Nephron progenitor cell (in vitro differentiated cells): ENCODE data around the gene MEOX2.

Source experiments
- DNase-seq: peaks from one replicate; pipeline ENCODE4 v3.0.0; 2021
- H3K27ac Mint-ChIP-seq: 2 replicates; pipeline ENCODE4 v1.8.0; 2021; ENCODE audit warnings: mild to moderate bottlenecking, moderate library complexity, mixed read lengths
- H3K27me3 Mint-ChIP-seq: 2 replicates; pipeline ENCODE4 v1.8.0; 2021; ENCODE audit warnings: mild to moderate bottlenecking, low read depth, mixed read lengths; ENCODE audit not compliant: poor library complexity
- H3K36me3 Mint-ChIP-seq: 2 replicates; pipeline ENCODE4 v1.8.0; 2021; ENCODE audit warnings: low read depth, mixed read lengths
- H3K4me1 Mint-ChIP-seq: 2 replicates; pipeline ENCODE4 v1.8.0; 2021; ENCODE audit warnings: mixed read lengths
- H3K4me3 Mint-ChIP-seq: 2 replicates; pipeline ENCODE4 v1.8.0; 2021; ENCODE audit warnings: mild to moderate bottlenecking, moderate library complexity, mixed read lengths
- H3K9me3 Mint-ChIP-seq: 2 replicates; pipeline ENCODE4 v1.8.0; 2021; ENCODE audit warnings: mild to moderate bottlenecking, moderate library complexity, mixed read lengths
- CTCF ChIP-seq: fragments of 200-600 bp; sonication (generic); IDR thresholded peaks from 2 replicates; pipeline ENCODE4 v1.5.0; 2021; ENCODE audit warnings: antibody characterized with exemption

Gene MEOX2

DNA sequence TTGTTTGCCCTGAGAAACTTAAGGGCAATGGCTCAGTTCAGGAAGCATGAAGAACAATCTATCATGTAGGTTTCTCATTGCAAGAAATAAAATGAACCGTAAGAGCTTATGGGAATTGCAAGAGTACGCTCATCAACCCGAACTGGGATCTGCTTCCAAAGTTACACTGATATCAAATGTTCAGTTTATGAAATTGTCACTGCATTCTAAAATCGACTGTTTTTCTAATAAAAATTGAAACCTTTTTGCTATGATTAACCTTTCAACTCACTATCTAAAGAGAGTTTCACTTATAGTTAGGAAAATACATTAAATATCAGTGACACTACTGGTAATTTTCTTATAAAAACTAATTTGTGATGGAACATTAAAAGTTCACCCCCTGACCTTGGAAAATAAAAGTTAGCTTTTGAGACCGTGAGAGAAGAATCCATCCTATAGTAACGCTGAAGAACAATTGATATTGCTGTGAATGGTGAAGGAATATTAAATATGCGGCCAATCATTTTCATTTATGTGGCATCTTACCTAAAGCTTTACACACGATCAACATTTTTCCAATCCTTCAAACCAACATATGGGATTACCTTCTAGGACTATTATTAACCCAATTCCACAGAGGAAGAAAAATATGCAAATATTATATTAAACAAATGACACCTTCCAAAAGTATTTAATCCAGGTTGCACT, 2.2 kb downstream of the MEOX2 start:
- no peak for DNase-seq
- Mint-ChIP-seq H3K9me3 (no peaks in the 10 kb centered on the region), H3K27me3 (peaks cover 74% of the 10 kb centered on the region), H3K4me3 (peak overlapping the region; percentile 85), H3K36me3 (no peaks in the 10 kb centered on the region), H3K27ac (no peak overlapping the region), H3K4me1 (peaks cover 47% of the 10 kb centered on the region)
- TF ChIP-seq CTCF: no peak

- Mint-ChIP-seq H3K4me3 (no peak overlapping the region), H3K36me3 (no peaks in the 10 kb centered on the region), H3K27me3 (peaks cover 60% of the 10 kb centered on the region), H3K27ac (no peak overlapping the region), H3K9me3 (no peaks in the 10 kb centered on the region), H3K4me1 (peaks cover 35% of the 10 kb centered on the region)
- TF ChIP-seq CTCF: no peak
- DNase-seq: no peak
Observed at GRCh38 chr7:15682751-15683245, 3.7 kb downstream of the MEOX2 start.

DNA sequence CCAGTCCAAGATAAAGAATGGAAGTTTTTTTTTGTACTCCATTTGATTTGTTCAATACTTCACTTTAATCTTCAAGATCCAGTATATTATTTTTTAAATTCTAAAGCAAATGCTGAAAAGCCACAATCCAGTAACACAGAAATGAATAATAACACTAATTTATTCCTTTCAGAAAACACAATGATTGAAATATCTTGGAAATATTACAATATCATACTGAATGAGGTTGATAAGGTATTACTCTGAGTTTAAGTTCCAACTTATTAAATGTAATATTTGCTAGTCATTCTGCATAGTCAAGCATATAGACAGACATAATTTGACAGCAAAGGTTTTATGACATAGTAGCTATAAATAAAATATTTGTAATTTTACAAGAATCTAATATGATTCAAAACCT, 4.4 kb downstream of the MEOX2 start:
- TF ChIP-seq CTCF: no peak
- no peak overlapping the region for H3K4me3 Mint-ChIP-seq
- H3K4me1 Mint-ChIP-seq: peaks cover 28% of the 10 kb centered on the region
- H3K27me3 Mint-ChIP-seq: peaks cover 56% of the 10 kb centered on the region
- no peaks in the 10 kb centered on the region for H3K36me3 Mint-ChIP-seq
- H3K9me3 Mint-ChIP-seq: no peaks in the 10 kb centered on the region
- no peak for DNase-seq
- H3K27ac Mint-ChIP-seq: no peak overlapping the region

- Mint-ChIP-seq H3K9me3 (no peaks in the 10 kb centered on the region), H3K4me1 (peaks cover 24% of the 10 kb centered on the region), H3K27me3 (peaks cover 54% of the 10 kb centered on the region), H3K27ac (no peak overlapping the region), H3K36me3 (no peaks in the 10 kb centered on the region), H3K4me3 (no peak overlapping the region)
- no peak for TF ChIP-seq CTCF
- DNase-seq: no peak
Observed at GRCh38 chr7:15681631-15682030, 4.9 kb downstream of the MEOX2 start.

GRCh38 chr7:15681186-15681585, 5.3 kb downstream of the MEOX2 start:
- peaks cover 51% of the 10 kb centered on the region for H3K27me3 Mint-ChIP-seq
- no peak overlapping the region for H3K4me3 Mint-ChIP-seq
- no peak overlapping the region for H3K27ac Mint-ChIP-seq
- no peaks in the 10 kb centered on the region for H3K9me3 Mint-ChIP-seq
- no peak for TF ChIP-seq CTCF
- peaks cover 19% of the 10 kb centered on the region for H3K4me1 Mint-ChIP-seq
- DNase-seq: no peak
- H3K36me3 Mint-ChIP-seq: no peaks in the 10 kb centered on the region

GRCh38 chr7:15680446-15680845, 6.0 kb downstream of the MEOX2 start:
- no peak overlapping the region for H3K4me3 Mint-ChIP-seq
- no peaks in the 10 kb centered on the region for H3K9me3 Mint-ChIP-seq
- no peaks in the 10 kb centered on the region for H3K36me3 Mint-ChIP-seq
- DNase-seq: no peak
- H3K27me3 Mint-ChIP-seq: peaks cover 43% of the 10 kb centered on the region
- no peak for TF ChIP-seq CTCF
- H3K4me1 Mint-ChIP-seq: peaks cover 12% of the 10 kb centered on the region
- H3K27ac Mint-ChIP-seq: no peak overlapping the region
